D721Med (cell line): ENCODE data around the gene MLIP.
"Not testable (repeated sequence)": the region's sequence is repeated elsewhere in the genome, so short reads cannot be mapped to it uniquely, and the experiment has no call there.

Experiments
- DNase-seq: peaks from one replicate; pipeline ENCODE4 v3.0.0; 2011; ENCODE audit warnings: low spot score; ENCODE audit not compliant: insufficient read length
- FAIRE-seq: peaks from 2 replicates; lab custom pipeline; 2011; peaks lifted over from hg19 to GRCh38; lab: Jason Lieb, UNC
- TF ChIP-seq, protein P1 (sequence below): IDR thresholded peaks from 2 replicates; pipeline ENCODE4 v1.5.1; 2012; ENCODE audit warnings: mild to moderate bottlenecking, control low read depth; ENCODE audit not compliant: insufficient read depth; ENCODE audit errors: missing control alignments

The MLIP gene

DNA sequence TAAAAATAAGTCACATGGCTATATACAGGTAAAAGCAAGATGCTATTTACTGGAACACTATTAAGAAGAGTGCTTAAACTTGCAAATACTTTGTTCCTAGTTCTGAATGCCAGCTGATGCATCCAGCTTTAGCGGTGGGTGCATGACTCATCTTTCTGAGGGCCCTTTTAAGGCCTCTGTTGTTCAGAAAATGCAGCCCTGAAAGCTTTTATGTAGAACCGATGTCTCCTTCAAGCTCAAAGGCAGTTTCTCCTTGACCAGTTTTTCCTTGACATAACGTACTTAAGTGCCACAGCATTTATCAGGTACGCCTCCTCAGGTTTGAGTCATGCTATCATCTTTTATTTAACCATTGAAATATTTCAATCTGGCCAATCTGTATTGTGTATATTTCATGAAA is 82.8 kb downstream of the MLIP start:
- TF ChIP-seq, protein P1, sequence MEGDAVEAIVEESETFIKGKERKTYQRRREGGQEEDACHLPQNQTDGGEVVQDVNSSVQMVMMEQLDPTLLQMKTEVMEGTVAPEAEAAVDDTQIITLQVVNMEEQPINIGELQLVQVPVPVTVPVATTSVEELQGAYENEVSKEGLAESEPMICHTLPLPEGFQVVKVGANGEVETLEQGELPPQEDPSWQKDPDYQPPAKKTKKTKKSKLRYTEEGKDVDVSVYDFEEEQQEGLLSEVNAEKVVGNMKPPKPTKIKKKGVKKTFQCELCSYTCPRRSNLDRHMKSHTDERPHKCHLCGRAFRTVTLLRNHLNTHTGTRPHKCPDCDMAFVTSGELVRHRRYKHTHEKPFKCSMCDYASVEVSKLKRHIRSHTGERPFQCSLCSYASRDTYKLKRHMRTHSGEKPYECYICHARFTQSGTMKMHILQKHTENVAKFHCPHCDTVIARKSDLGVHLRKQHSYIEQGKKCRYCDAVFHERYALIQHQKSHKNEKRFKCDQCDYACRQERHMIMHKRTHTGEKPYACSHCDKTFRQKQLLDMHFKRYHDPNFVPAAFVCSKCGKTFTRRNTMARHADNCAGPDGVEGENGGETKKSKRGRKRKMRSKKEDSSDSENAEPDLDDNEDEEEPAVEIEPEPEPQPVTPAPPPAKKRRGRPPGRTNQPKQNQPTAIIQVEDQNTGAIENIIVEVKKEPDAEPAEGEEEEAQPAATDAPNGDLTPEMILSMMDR = no peak
- DNase-seq (no peak), FAIRE-seq (no peak)

DNA sequence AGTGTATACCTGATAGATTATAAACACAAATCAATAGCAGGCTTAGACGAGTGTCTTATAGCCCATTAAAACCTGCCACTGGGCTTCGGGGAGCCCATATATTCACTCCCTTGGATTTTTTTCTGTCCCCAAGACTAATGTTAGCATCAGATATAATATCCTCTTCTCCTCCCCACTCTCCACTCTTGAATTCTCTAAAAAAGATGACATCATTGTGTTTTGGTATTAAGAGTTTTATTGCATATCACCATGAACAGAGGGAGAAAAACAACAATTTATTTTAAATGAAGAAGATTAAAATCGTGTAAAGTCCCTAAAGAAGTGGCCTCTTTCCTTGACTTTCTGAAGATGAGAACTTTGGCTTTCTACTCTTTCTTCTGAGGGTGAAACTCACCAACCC is 84.4 kb downstream of the MLIP start:
- FAIRE-seq (no peak), DNase-seq (no peak)
- TF ChIP-seq, protein P1 = no peak

DNA sequence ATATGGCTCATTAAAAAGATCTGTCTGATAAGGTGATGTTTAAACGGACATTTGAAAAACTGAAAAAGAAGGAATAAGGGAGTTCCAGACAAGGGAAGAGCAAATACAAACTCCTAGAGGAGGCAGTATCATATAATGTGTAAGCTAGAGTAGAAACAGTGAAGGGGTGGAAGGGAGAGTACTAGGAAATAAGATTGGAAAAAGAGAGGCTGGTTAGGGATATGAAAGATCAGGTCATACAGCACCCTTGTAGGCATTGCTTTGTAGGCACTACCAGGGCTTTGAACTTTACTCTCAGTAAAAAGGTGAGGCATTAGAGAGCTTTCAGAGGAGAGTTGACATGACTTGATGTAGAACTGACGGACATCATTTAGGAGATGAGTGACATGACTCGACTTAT is 85.7 kb downstream of the MLIP start:
- FAIRE-seq (no peak), DNase-seq (no peak)
- TF ChIP-seq, protein P1 = no peak

DNA sequence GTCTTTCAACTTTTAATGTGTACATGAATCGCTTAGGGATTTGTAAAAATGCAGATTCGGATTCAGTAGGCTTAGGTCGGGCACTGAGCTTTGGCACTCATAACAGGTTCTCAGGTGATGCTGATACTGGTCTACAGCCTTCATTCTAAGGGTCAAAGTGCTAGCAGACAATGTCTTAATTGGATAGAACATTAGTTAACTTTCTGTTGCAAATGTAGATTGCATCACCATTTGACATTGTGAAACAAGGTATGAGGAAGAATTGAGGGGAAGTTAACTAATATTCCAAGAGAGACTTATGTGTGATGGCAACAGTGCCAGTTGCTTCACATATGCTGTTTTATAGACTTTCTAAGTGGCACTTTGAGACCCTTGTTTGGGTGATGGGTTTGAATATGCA is 86.9 kb downstream of the MLIP start:
- TF ChIP-seq, protein P1 = no peak
- no peak for DNase-seq
- FAIRE-seq = no peak

DNA sequence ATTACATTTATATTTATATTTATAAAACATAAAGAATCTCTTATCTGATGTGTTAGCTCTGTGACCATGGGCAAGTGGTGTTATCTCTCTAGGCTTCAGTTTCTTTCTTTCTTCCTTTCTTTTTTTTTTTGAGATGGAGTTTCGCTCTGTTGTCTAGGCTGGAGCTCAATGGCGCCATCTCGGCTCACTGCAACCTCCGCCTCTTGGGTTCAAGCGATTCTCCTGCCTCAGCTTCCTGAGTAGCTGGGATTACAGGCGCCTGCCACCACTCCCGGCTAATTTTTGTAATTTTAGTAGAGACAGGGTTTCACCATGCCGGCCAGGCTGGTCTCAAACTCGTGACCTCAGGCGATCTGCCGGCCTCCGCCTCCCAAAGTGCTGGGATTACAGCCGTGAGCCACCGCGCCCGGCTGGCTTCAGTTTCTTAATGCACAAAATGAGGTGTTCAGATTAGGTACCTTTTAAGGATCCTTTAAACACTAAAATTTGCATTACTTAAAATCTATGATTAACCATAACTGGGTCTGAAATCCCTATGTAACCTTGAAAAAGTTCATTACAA is 92.3 kb downstream of the MLIP start:
- not testable (repeated sequence) for DNase-seq, FAIRE-seq

DNA sequence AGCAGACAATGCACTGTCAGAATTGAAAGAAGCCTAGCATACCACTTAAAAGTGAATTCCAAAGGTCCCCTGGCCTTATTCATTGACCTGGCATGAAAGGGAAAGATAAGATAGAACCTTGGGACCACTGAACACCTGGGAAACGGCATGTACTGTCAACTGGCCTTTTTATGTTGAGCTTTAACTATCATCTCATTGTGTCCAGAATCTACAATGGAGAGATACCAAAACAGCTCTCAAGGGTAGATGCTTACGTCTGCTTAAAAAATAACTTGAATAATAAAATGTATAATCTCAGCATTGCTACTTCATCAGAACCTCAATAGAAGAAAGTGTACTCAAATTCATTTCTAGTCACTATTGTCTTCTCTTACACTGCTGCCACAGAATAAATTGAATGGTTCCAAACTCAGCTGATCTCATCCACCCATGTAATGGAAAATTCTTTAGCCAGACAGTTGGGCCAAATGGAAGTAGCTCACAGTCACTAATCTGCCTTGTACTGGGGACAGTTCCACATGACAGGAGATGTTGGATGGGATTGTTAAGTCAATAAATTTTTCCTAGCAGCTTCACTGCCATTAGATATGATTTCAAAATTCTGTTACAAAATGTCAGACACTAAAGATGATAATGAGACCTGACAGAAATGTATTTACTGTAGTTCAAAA is 93.8 kb downstream of the MLIP start:
- TF ChIP-seq, protein P1 = no peak
- DNase-seq (no peak), FAIRE-seq (no peak)

DNA sequence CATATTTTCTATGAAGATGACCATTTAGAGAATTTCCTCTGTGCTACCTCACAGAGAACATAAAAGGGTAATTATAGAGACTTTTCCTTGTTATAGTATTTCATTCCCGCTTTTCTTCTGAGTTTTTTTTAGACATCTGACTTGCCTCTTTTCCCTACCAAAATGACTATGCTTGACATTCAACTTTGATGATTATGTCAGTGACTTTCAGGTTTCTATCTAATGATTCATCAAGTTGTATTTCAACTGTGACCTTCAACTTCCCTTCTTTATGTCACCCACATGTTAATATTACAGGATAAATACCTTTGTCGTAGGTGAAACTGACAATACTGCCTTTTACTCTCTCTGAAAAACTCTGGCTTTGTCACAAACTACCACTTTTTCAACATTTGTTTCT is 95.3 kb downstream of the MLIP start:
- TF ChIP-seq, protein P1 = no peak
- FAIRE-seq (no peak), DNase-seq (no peak)

DNA sequence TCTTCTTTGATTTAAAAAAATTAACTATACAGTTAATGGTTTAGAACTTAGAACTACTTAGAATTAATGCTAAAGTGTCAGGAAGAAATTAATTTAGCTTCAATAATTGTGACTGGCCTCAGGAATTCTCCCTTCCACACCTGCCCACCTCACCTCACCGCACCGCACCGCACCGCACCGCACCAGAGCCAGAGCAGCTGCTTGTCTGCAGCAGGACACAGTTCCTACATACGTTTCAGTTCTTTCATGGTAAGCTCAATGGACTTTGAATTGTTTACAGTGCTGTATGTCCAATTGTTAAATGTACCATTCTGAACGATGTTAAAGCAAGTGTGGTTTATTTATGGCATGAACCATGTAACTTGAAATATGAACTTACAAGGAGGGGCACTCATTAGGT is 98.7 kb downstream of the MLIP start:
- FAIRE-seq = peak; percentile 97

More for the DNA sequence above, 98.7 kb downstream of the MLIP start:
- DNase-seq = not testable (repeated sequence)
